HCT116 (cell line): ENCODE results near the gene KRTAP10-9. TPM values are rescaled to one million over a fixed set of nuclear protein-coding genes. Genes with fewer than 3 reads are reported as not detected.

Source experiments
- ATAC-seq: fragments of 200-7000 bp; cut with Tn5 transposase; 2 replicates; pipeline ENCODE4 v1.9.1; 2020; ENCODE audit warnings: mild to moderate bottlenecking, moderate library complexity
- BruUV-seq: library from RNA; stranded (reverse); fragments of 400-500 nt; replicated peaks from 2 replicates; lab custom pipeline; 2021; lab: Mats Ljungman, UMichigan
- CTCF ChIA-PET: fragments of 300-600 bp; sonication (Branson Sonifier 250); formaldehyde crosslinking; loops from one replicate; lab custom pipeline; 2021; ENCODE audit warnings: antibody characterized with exemption; lab: Charles Lee
- POLR2A ChIA-PET: fragments of 300-600, 350-600 bp; sonication (Branson Sonifier 250); formaldehyde crosslinking; loops from one replicate; lab custom pipeline; 2021; ENCODE audit warnings: antibody characterized with exemption; lab: Charles Lee
- RAD21 ChIA-PET, 2 experiments: fragments of 300-600 bp; sonication (Branson Sonifier 250); formaldehyde crosslinking; loops; one replicate each; lab custom pipeline; 2023; ENCODE audit warnings: low total read pairs in 2 of 2; ENCODE audit not compliant: uncharacterized antibody in 2 of 2, unreplicated experiment in 2 of 2, low non-redundant PET in 1 of 2; lab: Charles Lee
- DNase-seq: peaks from one replicate; pipeline ENCODE4 v3.0.0-alpha.2; 2010; ENCODE audit warnings: low read depth, low spot score
- H2AFZ ChIP-seq: fragments of 200-600 bp; shearing (Covaris generic), sonication (generic); 2 replicates; pipeline ENCODE4 v1.6.1; 2017; ENCODE audit warnings: low read depth, mixed run types, mixed read lengths, antibody characterized with exemption, low read length; ENCODE audit not compliant: poor library complexity, severe bottlenecking
- H3K27ac ChIP-seq: 2 replicates; pipeline ENCODE4 v1.5.1; 2012; ENCODE audit warnings: low read depth, low read length
- H3K27me3 ChIP-seq: fragments of 200-600 bp; sonication (generic); 2 replicates; pipeline ENCODE4 v1.6.1; 2016; ENCODE audit warnings: mixed run types, low read length, mixed read lengths; ENCODE audit not compliant: insufficient read depth
- H3K36me3 ChIP-seq, 2 experiments: fragments of 200-500 bp in 1 of 2; fragments of 200-600 bp in 1 of 2; sonication (Bioruptor generic) in 1 of 2; sonication (generic) in 1 of 2; 2 replicates each; pipeline versions ENCODE4 v1.5.1 to v1.6.1; 2014 to 2016; ENCODE audit warnings: low read length in 2 of 2, inconsistent platforms in 1 of 2, mixed read lengths in 1 of 2, mixed run types in 1 of 2; ENCODE audit not compliant: insufficient read depth in 2 of 2, control insufficient read depth in 1 of 2
- H3K4me1 ChIP-seq, 2 experiments: fragments of 200-600 bp in 1 of 2; sonication (generic) in 1 of 2; 2 replicates each; pipeline versions ENCODE4 v1.5.1 to v1.6.1; 2012 to 2017; ENCODE audit warnings: low read length in 2 of 2, inconsistent platforms in 1 of 2, mild to moderate bottlenecking in 1 of 2, mixed read lengths in 1 of 2, mixed run types in 1 of 2, moderate library complexity in 1 of 2; ENCODE audit not compliant: insufficient read depth in 2 of 2, control insufficient read depth in 1 of 2
- H3K4me2 ChIP-seq: fragments of 200-600 bp; sonication (generic); 2 replicates; pipeline ENCODE4 v1.6.1; 2017; ENCODE audit warnings: mixed run types, low read length, mixed read lengths
- H3K4me3 ChIP-seq, 2 experiments: fragments of 200-600 bp in 1 of 2; sonication (generic) in 1 of 2; replicated peaks in 1 of 2; 2 replicates each; pipeline ENCODE4 v1.5.1; 2011 to 2016; ENCODE audit warnings: low read length in 2 of 2, control low read depth in 1 of 2, low read depth in 1 of 2, mild to moderate bottlenecking in 1 of 2, mixed read lengths in 1 of 2, mixed run types in 1 of 2
- H3K79me2 ChIP-seq: fragments of 200-600 bp; sonication (generic); 2 replicates; pipeline ENCODE4 v1.6.1; 2017; ENCODE audit warnings: mild to moderate bottlenecking, mixed run types, low read length, moderate library complexity, mixed read lengths; ENCODE audit not compliant: insufficient read depth
- H3K9ac ChIP-seq: fragments of 200-600 bp; sonication (generic); 2 replicates; pipeline ENCODE4 v1.6.1; 2016; ENCODE audit warnings: low read length, mixed read lengths
- H3K9me2 ChIP-seq: fragments of 200-600 bp; sonication (generic), shearing (Covaris generic); 2 replicates; pipeline ENCODE4 v1.6.1; 2017; ENCODE audit warnings: mixed run types, mild to moderate bottlenecking, moderate library complexity; ENCODE audit not compliant: insufficient read depth
- H3K9me3 ChIP-seq, 2 experiments: fragments of 200-500 bp in 1 of 2; fragments of 200-600 bp in 1 of 2; sonication (Bioruptor generic) in 1 of 2; sonication (generic) in 1 of 2; 2 replicates each; pipeline ENCODE4 v1.6.1; 2014 to 2017; ENCODE audit warnings: low read length in 2 of 2, mixed read lengths in 2 of 2, inconsistent platforms in 1 of 2, low read depth in 1 of 2, mild to moderate bottlenecking in 1 of 2, mixed run types in 1 of 2, moderate library complexity in 1 of 2; ENCODE audit not compliant: control insufficient read depth in 1 of 2, insufficient read depth in 1 of 2
- H4K20me1 ChIP-seq: fragments of 200-600 bp; sonication (generic), shearing (Covaris generic); 2 replicates; pipeline ENCODE4 v1.6.1; 2017; ENCODE audit warnings: mixed run types, mild to moderate bottlenecking, moderate library complexity; ENCODE audit not compliant: insufficient read depth
- CBX3 ChIP-seq: IDR thresholded peaks from 2 replicates; pipeline ENCODE4 v1.6.1; 2012; ENCODE audit warnings: low read depth
- CEBPB ChIP-seq: IDR thresholded peaks from 2 replicates; pipeline ENCODE4 v1.6.1; 2012; ENCODE audit warnings: low read depth
- EGR1 ChIP-seq: IDR thresholded peaks from 2 replicates; pipeline ENCODE4 v1.6.1; 2012; ENCODE audit warnings: low read depth
- ELF1 ChIP-seq: IDR thresholded peaks from 2 replicates; pipeline ENCODE4 v1.6.1; 2012; ENCODE audit warnings: low read depth, borderline replicate concordance
- EZH2 ChIP-seq: fragments of 200-600 bp; sonication (generic); IDR thresholded peaks from 2 replicates; pipeline ENCODE4 v1.6.1; 2017; ENCODE audit warnings: antibody characterized with exemption, mixed run types
- JUND ChIP-seq: IDR thresholded peaks from 2 replicates; pipeline ENCODE4 v1.6.1; 2012
- MAX ChIP-seq: IDR thresholded peaks from 2 replicates; pipeline ENCODE4 v1.6.1; 2012
- POLR2A ChIP-seq: IDR thresholded peaks from 2 replicates; pipeline ENCODE4 v1.7.0; 2011; ENCODE audit warnings: borderline replicate concordance; ENCODE audit not compliant: insufficient read depth, insufficient read length; ENCODE audit errors: extremely low read depth
- POLR2AphosphoS5 ChIP-seq: IDR thresholded peaks from 2 replicates; pipeline ENCODE4 v1.6.1; 2011; ENCODE audit warnings: mild to moderate bottlenecking, low read depth, low read length, moderate library complexity
- RAD21 ChIP-seq: IDR thresholded peaks from 2 replicates; pipeline ENCODE4 v1.6.1; 2012; ENCODE audit warnings: low read depth, mild to moderate bottlenecking
- SIN3A ChIP-seq: IDR thresholded peaks from 2 replicates; pipeline ENCODE4 v1.6.1; 2012; ENCODE audit warnings: low read depth
- SP1 ChIP-seq: IDR thresholded peaks from 2 replicates; pipeline ENCODE4 v1.6.1; 2012; ENCODE audit warnings: low read depth
- SRF ChIP-seq: IDR thresholded peaks from 2 replicates; pipeline ENCODE4 v1.6.1; 2012; ENCODE audit warnings: low read depth
- TCF7L2 ChIP-seq: IDR thresholded peaks from 2 replicates; pipeline ENCODE4 v1.7.0; 2011; ENCODE audit warnings: borderline replicate concordance, inconsistent platforms; ENCODE audit not compliant: insufficient read depth, insufficient read length; ENCODE audit errors: extremely low read depth
- YY1 ChIP-seq: IDR thresholded peaks from 2 replicates; pipeline ENCODE4 v1.6.1; 2011; ENCODE audit warnings: low read length, low read depth, moderate library complexity, mild to moderate bottlenecking; ENCODE audit not compliant: insufficient replicate concordance; ENCODE audit errors: extremely low read depth
- ZNF274 ChIP-seq: fragments of 200-500 bp; sonication (Bioruptor generic); IDR thresholded peaks from 2 replicates; pipeline ENCODE4 v1.6.1; 2014; ENCODE audit warnings: mild to moderate bottlenecking, low read depth, low read length, inconsistent platforms
- intact Hi-C: fragments of 100-400 bp; cut with micrococcal nuclease; formaldehyde crosslinking; loops from 2 replicates; pipeline ENCODE4 v1.10.0; 2022
- total RNA-seq: library from RNA; stranded (reverse); gene quantifications from one replicate; pipeline ENCODE4 v1.2.1, GENCODE V29; 2021; ENCODE audit not compliant: unreplicated experiment
- TF ChIP-seq, protein P1 (sequence below), 3 experiments: fragments of 200-600 bp in 1 of 3; sonication (generic) in 1 of 3; IDR thresholded peaks in 2 of 3; conservative IDR thresholded peaks in 1 of 3; 2 replicates each; pipeline ENCODE4 v1.5.1; 2012 to 2017; ENCODE audit warnings: low read depth in 2 of 3, low read length in 2 of 3, antibody characterized with exemption in 1 of 3, borderline replicate concordance in 1 of 3, control low read depth in 1 of 3, mild to moderate bottlenecking in 1 of 3, mixed read lengths in 1 of 3, mixed run types in 1 of 3, moderate library complexity in 1 of 3; ENCODE audit not compliant: insufficient read depth in 1 of 3

Gene KRTAP10-9
- total RNA-seq, 1 experiment from 2014 or later = not detected

DNA sequence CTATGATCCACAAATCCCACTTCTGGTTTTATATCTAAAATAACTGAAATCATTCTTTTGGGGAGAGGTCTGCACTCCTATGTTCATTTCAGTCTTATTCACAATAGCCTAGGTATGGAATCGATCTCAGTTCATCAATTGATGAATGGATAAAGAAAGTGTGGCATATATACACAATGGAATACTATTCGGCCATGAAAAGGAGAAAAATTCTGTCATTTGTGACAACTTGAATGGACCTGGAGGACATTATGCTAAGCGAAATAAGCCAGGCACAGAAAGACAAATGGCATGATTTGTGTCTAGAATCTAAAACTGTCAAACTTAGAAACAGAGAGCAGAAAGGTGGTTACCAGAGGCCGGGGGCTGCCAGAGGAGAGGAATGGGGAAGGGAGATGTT, 20.4 kb upstream of the KRTAP10-9 start:
- Histone ChIP-seq H3K9me3 (peaks cover 0 to 5% of the 10 kb centered on the region in 2 experiments; a peak in 2 of 4 replicates), H3K36me3 (no peaks in the 10 kb centered on the region), H4K20me1 (no peaks in the 10 kb centered on the region), H3K9me2 (no peaks in the 10 kb centered on the region), H3K79me2 (no peaks in the 10 kb centered on the region), H3K9ac (no peak overlapping the region), H3K27ac (no peak overlapping the region), H3K4me1 (no peaks in the 10 kb centered on the region), H3K4me3 (no peak overlapping the region), H3K27me3 (peaks cover 11% of the 10 kb centered on the region; the same call in 1 of the 2 replicates), H2AFZ (no peak overlapping the region), H3K4me2 (no peak overlapping the region)
- DNase-seq = no peak
- intact Hi-C loops = no loop called here
- POLR2A ChIA-PET = no interaction called here
- no TSS peak for BruUV-seq
- CTCF ChIA-PET = no interaction called here
- TF ChIP-seq CBX3 = no peak
- TF ChIP-seq, protein P1, sequence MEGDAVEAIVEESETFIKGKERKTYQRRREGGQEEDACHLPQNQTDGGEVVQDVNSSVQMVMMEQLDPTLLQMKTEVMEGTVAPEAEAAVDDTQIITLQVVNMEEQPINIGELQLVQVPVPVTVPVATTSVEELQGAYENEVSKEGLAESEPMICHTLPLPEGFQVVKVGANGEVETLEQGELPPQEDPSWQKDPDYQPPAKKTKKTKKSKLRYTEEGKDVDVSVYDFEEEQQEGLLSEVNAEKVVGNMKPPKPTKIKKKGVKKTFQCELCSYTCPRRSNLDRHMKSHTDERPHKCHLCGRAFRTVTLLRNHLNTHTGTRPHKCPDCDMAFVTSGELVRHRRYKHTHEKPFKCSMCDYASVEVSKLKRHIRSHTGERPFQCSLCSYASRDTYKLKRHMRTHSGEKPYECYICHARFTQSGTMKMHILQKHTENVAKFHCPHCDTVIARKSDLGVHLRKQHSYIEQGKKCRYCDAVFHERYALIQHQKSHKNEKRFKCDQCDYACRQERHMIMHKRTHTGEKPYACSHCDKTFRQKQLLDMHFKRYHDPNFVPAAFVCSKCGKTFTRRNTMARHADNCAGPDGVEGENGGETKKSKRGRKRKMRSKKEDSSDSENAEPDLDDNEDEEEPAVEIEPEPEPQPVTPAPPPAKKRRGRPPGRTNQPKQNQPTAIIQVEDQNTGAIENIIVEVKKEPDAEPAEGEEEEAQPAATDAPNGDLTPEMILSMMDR (IDR thresholded peaks at IDR 0.05 in 2 of 3, conservative IDR thresholded peaks at IDR 0.05 in 1 of 3; ENCODE audit: borderline replicate concordance in 1 of 3, insufficient read depth in 1 of 3, low read depth in 2 of 3, low read length in 2 of 3) = no peak
- TF ChIP-seq POLR2A = no peak
- no peak for TF ChIP-seq EGR1
- TF ChIP-seq POLR2AphosphoS5 = no peak
- TF ChIP-seq JUND = no peak
- TF ChIP-seq SIN3A = no peak
- no peak for TF ChIP-seq ZNF274
- no peak for TF ChIP-seq RAD21
- RAD21 ChIA-PET = no interaction called here
- ATAC-seq = no peak

- Histone ChIP-seq H3K9ac (no peak overlapping the region), H2AFZ (no peak overlapping the region), H4K20me1 (no peaks in the 10 kb centered on the region), H3K4me3 (no peak overlapping the region), H3K36me3 (no peaks in the 10 kb centered on the region), H3K79me2 (no peaks in the 10 kb centered on the region), H3K27ac (no peak overlapping the region), H3K9me3 (peaks cover 3 to 5% of the 10 kb centered on the region in 2 experiments; a peak in 2 of 4 replicates), H3K4me1 (no peaks in the 10 kb centered on the region), H3K9me2 (no peaks in the 10 kb centered on the region), H3K27me3 (peaks cover 4% of the 10 kb centered on the region; the same call in 1 of the 2 replicates), H3K4me2 (no peak overlapping the region)
- ChIA-PET POLR2A (no interaction called here), CTCF (no interaction called here), RAD21 (no interaction called here)
- DNase-seq (no peak), ATAC-seq (no peak)
- no TSS peak for BruUV-seq
- intact Hi-C loops = no loop called here
- no peak for TF ChIP-seq TCF7L2
- no peak for TF ChIP-seq POLR2AphosphoS5
- no peak for TF ChIP-seq EGR1
- no peak for TF ChIP-seq ELF1
- TF ChIP-seq MAX = no peak
- TF ChIP-seq EZH2 = no peak
- no peak for TF ChIP-seq YY1
- TF ChIP-seq RAD21 = no peak
- TF ChIP-seq SP1 = no peak
- no peak for TF ChIP-seq SRF
- no peak for TF ChIP-seq CBX3
- TF ChIP-seq, protein P1 (IDR thresholded peaks at IDR 0.05 in 2 of 3, conservative IDR thresholded peaks at IDR 0.05 in 1 of 3; ENCODE audit: borderline replicate concordance in 1 of 3, insufficient read depth in 1 of 3, low read depth in 2 of 3, low read length in 2 of 3) = no peak
- TF ChIP-seq CEBPB = no peak
- no peak for TF ChIP-seq POLR2A
These were observed 17.7 kb upstream of the KRTAP10-9 start for GRCh38 chr21:44609193-44609592.
